BJ (cell line): ENCODE measurements around the gene CCDC178. TPM values are rescaled to one million over a fixed set of nuclear protein-coding genes. Genes with fewer than 3 reads are reported as not detected.

Experiments
- CTCF ChIA-PET: fragments of 350-600 bp; formaldehyde crosslinking; extraction: SDS; loops from one replicate; lab custom pipeline; 2021; ENCODE audit warnings: antibody characterized with exemption, inconsistent platforms; lab: Yijun Ruan, JAX
- POLR2A ChIA-PET: fragments of 300-600 bp; sonication (Branson Sonifier 250); formaldehyde crosslinking; extraction: SDS; loops from one replicate; lab custom pipeline; 2021; ENCODE audit warnings: antibody characterized with exemption; lab: Charles Lee
- DNase-seq: peaks from one replicate; pipeline ENCODE4 v3.0.0-alpha.2; 2011; ENCODE audit warnings: low read depth
- H3K27me3 ChIP-seq: 2 replicates; pipeline ENCODE4 v1.6.0; 2011; ENCODE audit warnings: low read length; ENCODE audit not compliant: control insufficient read depth, insufficient read depth
- H3K36me3 ChIP-seq: 2 replicates; pipeline ENCODE4 v1.5.1; 2011; ENCODE audit warnings: low read length; ENCODE audit not compliant: control insufficient read depth, insufficient read depth
- H3K4me3 ChIP-seq: 2 replicates; pipeline ENCODE4 v1.5.1; 2011; ENCODE audit warnings: low read depth, mild to moderate bottlenecking, control low read depth, low read length
- polyA plus RNA-seq: library from polyadenylated mRNA; depleted of rRNA; stranded (reverse); fragments of >200 nt; gene quantifications from 2 replicates; pipeline ENCODE4 v1.2.3, GENCODE V29; 2011
- TF ChIP-seq, protein P1 (sequence below): IDR thresholded peaks from 2 replicates; pipeline ENCODE4 v1.5.1; 2011; ENCODE audit warnings: low read depth, mild to moderate bottlenecking, control low read depth, inconsistent platforms, low read length, moderate library complexity; ENCODE audit not compliant: insufficient read depth

Gene CCDC178
- polyA plus RNA-seq, 1 experiment, result not detected

DNA sequence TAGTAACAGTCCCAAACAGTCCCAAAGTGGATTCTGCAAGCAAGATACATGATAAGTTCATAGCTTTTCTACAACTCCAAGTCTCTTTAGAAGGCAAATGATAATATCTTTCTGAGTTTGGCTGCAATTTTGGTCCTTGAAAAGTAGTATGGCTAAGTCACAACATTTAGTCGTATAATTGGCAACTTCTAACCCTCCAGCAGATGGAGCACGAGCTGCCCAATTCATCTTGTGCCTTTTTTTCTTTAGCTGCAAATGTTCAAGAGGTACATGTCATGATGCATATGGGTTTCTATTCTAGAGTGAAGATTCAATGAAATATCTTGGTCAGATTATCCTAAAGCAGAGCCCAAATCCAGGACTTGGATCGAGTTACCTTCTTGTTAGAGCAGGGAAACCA is 540.7 kb downstream of the CCDC178 start:
- Histone ChIP-seq H3K4me3 (no peak overlapping the region), H3K36me3 (no peaks in the 10 kb centered on the region), H3K27me3 (no peaks in the 10 kb centered on the region)
- TF ChIP-seq, protein P1, sequence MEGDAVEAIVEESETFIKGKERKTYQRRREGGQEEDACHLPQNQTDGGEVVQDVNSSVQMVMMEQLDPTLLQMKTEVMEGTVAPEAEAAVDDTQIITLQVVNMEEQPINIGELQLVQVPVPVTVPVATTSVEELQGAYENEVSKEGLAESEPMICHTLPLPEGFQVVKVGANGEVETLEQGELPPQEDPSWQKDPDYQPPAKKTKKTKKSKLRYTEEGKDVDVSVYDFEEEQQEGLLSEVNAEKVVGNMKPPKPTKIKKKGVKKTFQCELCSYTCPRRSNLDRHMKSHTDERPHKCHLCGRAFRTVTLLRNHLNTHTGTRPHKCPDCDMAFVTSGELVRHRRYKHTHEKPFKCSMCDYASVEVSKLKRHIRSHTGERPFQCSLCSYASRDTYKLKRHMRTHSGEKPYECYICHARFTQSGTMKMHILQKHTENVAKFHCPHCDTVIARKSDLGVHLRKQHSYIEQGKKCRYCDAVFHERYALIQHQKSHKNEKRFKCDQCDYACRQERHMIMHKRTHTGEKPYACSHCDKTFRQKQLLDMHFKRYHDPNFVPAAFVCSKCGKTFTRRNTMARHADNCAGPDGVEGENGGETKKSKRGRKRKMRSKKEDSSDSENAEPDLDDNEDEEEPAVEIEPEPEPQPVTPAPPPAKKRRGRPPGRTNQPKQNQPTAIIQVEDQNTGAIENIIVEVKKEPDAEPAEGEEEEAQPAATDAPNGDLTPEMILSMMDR, result no peak
- CTCF ChIA-PET, result no interaction called here
- POLR2A ChIA-PET, result no interaction called here
- no peak for DNase-seq

DNA sequence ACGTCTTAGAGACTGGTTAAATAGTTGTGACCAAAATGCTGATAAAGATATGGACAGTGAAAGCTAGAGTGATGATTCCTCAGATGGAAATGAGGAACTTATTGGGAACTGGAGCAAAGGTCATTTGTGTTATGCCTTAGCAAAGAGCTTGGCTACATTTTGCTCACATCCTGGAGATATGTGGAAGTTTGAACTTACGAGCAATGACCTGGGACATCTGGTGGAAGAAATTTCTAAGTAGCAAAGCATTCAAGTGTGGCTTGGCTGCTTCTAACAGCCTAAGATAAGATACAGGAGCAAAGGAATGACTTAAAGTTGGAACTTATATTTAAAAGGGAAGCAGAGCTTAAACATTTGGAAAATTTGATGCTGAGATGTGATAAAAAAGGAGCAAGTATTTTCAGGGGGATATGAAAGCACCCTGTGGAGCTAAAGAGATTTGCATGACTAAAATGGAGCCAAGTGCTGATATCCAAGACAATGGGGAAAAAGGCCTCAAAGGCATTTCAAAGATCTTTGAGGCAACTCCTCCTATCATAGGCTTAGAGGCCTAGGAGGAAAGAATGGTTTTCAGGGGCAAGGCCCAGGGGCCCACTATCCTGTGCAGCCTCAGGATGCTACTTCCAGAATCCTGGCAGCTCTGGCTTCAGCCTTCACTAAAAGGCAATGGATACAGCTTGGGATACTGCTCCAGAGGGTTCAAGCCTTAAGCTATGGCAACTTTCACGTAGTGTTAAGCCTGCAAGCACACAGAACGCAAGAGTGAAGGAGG is 543.6 kb downstream of the CCDC178 start:
- CTCF ChIA-PET, result no interaction called here
- POLR2A ChIA-PET, result no interaction called here
- TF ChIP-seq, protein P1, result no peak

DNA sequence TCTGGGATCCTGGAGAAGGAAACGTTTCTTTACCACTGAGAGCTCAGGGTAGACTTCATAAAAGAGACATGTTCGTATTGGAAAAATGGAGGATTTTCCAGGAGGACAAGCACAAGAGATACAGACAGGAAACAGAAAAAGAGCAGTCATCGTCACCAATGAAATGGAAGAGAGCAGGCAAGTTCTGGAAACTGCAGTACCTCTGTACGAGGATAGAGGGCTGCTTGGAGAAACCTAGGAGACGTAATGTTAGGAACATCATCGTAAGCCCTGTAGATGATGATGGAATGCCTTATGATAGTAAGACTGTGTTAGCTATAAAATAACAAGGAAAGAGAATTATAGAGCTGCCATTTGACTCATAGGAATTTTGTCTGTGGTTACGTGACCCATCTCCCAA is 546.6 kb downstream of the CCDC178 start:
- TF ChIP-seq, protein P1, result no peak

More for the DNA sequence above, 543.6 kb downstream of the CCDC178 start:
- Histone ChIP-seq H3K36me3 (no peaks in the 10 kb centered on the region), H3K4me3 (no peak overlapping the region), H3K27me3 (no peaks in the 10 kb centered on the region)
- no peak for DNase-seq

DNA sequence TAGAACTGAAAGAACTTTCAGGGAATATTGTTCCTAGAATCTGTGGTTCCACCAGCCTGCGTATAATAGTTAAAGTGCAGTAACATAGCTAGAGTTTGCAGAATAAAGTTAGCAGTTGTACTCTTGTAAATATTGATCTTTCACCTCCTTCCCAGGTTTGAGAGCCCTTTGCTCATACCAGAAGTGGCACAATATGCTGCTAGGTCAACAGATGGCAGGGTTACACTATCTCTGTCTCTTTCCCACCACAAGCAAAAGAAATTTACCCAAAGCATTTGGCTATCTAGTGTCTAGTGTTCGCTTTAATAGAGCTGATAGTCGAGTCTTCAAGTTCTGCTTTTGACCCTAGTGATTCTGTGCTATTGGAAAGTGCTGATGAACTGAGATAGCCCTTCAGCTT is 548.7 kb downstream of the CCDC178 start:
- CTCF ChIA-PET, result no interaction called here
- TF ChIP-seq, protein P1, result no peak
- no peak overlapping the region for H3K4me3 ChIP-seq
- POLR2A ChIA-PET, result no interaction called here
- no peaks in the 10 kb centered on the region for H3K27me3 ChIP-seq
- H3K36me3 ChIP-seq, result no peaks in the 10 kb centered on the region
- no peak for DNase-seq

More for the DNA sequence above, 546.6 kb downstream of the CCDC178 start:
- CTCF ChIA-PET, result no interaction called here
- Histone ChIP-seq H3K36me3 (no peaks in the 10 kb centered on the region), H3K27me3 (no peaks in the 10 kb centered on the region), H3K4me3 (no peak overlapping the region)
- no peak for DNase-seq
- POLR2A ChIA-PET, result no interaction called here

DNA sequence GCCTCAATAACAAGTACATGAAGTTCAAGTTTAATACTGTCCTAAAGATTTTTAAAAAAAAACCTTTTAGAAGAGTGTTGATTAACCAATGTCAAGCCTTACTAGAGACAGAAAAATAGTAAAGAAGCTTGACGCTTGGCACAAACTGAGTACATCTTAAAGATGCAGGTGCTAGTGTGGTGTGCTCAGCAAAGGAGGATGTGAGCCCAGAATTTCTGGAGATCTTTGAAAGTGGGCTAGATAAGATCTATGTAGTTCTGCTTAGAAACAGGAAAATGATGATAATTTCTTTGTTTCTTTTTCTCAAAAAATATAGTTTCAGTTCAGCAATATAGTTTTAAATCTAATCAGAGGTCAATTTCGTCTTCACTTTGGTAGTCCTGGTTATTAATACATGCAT is 549.4 kb downstream of the CCDC178 start:
- Histone ChIP-seq H3K27me3 (no peaks in the 10 kb centered on the region), H3K36me3 (no peaks in the 10 kb centered on the region), H3K4me3 (no peak overlapping the region)
- POLR2A ChIA-PET, result no interaction called here
- CTCF ChIA-PET, result interaction anchor here (0.6 kb wide), 1 partner anchor 524 kb away, joined by 3 read pairs; no protein-coding TSS in a partner anchor
- TF ChIP-seq, protein P1, result no peak
- no peak for DNase-seq
